Pancreas (tissue), 10 donors: ENCODE data around the gene AHCTF1. TPM values are rescaled to one million over a fixed set of nuclear protein-coding genes. Genes with fewer than 3 reads are reported as not detected.
"Not testable (repeated sequence)": the region's sequence is repeated elsewhere in the genome, so short reads cannot be mapped to it uniquely, and the experiment has no call there.

Experiments
- ATAC-seq, 4 donors: fragments of 200-7000 bp; cut with Tn5 transposase; one replicate each; pipeline versions ENCODE4 v1.8.0 to v1.9.1; 2020; ENCODE audit warnings: mild to moderate bottlenecking in 4 of 4, moderate library complexity in 4 of 4
- DNase-seq, 6 donors: peaks; one replicate each; pipeline ENCODE4 v3.0.0-alpha.2; 2020
- FAIRE-seq: peaks from 2 replicates; lab custom pipeline; 2012; peaks lifted over from hg19 to GRCh38; lab: Jason Lieb, UNC
- H3K27ac ChIP-seq, 4 donors: fragments of 200-600 bp; sonication (generic); 1 replicate in 3 of 4; 2 replicates in 1 of 4; pipeline versions ENCODE4 v1.5.0 to v1.8.0; 2020
- H3K27me3 ChIP-seq, 4 donors: fragments of 200-600 bp; one replicate each; pipeline ENCODE4 v1.8.0; 2021
- H3K36me3 ChIP-seq, 3 donors: fragments of 200-600 bp; sonication (generic) in 1 of 3; one replicate each; pipeline versions ENCODE4 v1.5.0 to v1.8.0; 2020 to 2021
- H3K4me1 ChIP-seq, 3 donors: fragments of 200-600 bp; one replicate each; pipeline ENCODE4 v1.8.0; 2021
- H3K4me3 ChIP-seq, 4 donors: fragments of 200-600 bp; sonication (generic) in 2 of 4; one replicate each; pipeline versions ENCODE4 v1.5.0 to v1.8.0; 2020 to 2021
- H3K9me3 ChIP-seq, 4 donors: fragments of 200-600 bp; one replicate each; pipeline ENCODE4 v1.8.0; 2021
- CTCF ChIP-seq, 4 donors: fragments of 200-600 bp; sonication (generic) in 3 of 4; IDR thresholded peaks; one replicate each; pipeline versions ENCODE4 v1.5.0 to v1.8.0; 2021; ENCODE audit warnings: antibody characterized with exemption in 4 of 4
- WGBS, 2 donors: extraction: QIAGEN DNeasy Blood & Tissue Kit; methylation state at CpG; one replicate each; pipeline ENCODE4 v1.1.7; 2013; 5-methylcytosine and 5-hydroxymethylcytosine counted together
- intact Hi-C, 3 donors: fragments of 100-400 bp; cut with DNase I; formaldehyde crosslinking; loops; one replicate each; pipeline versions ENCODE4 v1.11.1 to v1.14.2; 2022
- polyA plus RNA-seq, 2 donors: library from polyadenylated mRNA; stranded (reverse); fragments of 200-250 nt; gene quantifications; one replicate each; pipeline ENCODE4 v1.2.3, GENCODE V29; 2013
- total RNA-seq, 6 donors: library from RNA; stranded (reverse); fragmentation: NEBNext Ultra II Directional in 4 of 6; extraction: Animal tissue kit (Norgen Biotek cat#: 25700) in 4 of 6; gene quantifications; one replicate each; pipeline versions ENCODE4 v1.2.1 to v1.2.4, GENCODE V29; 2021 to 2023
- donor health status: healthy with polysubstance abuse.
- donor health status: DM: no; HTN: no; CAD: no; lungs with moderate emphysema.
- donor health status: DM: no; HTN: no; CAD: no.
- donor health status: control.
- donor health status: control.
- donor health status: Bipolar disorder and iron deficiency.
- donor health status: DM: yes; HTN: yes; CAD: no.
- donor health status: DM: no; HTN: no; CAD: no.
- donor health status: DM: no; HTN: no; CAD: no.
- donor health status: DM: yes; HTN: yes; CAD: no.

Gene AHCTF1
- total and polyA plus RNA-seq, 8 donors: 4.8 to 14.6 (median 11.5) TPM

- H3K9me3 ChIP-seq: no peaks in the 10 kb centered on the region
- peaks cover 2 to 50% (median 26%) of the 10 kb centered on the region in 3 donors for H3K36me3 ChIP-seq
- intact Hi-C loops: no loop called here
- no peak overlapping the region for H3K27ac ChIP-seq
- FAIRE-seq: no peak
- H3K4me1 ChIP-seq: no peaks in the 10 kb centered on the region
- no peaks in the 10 kb centered on the region for H3K27me3 ChIP-seq
- ATAC-seq: no peak
- WGBS, 2 donors: 97 to 100% methylated on average over 2 of the region's 2 CpGs
- no peak for TF ChIP-seq CTCF (IDR thresholded peaks at IDR 0.05)
- H3K4me3 ChIP-seq: no peak overlapping the region
- DNase-seq: no peak
These were observed 43.2 kb downstream of the AHCTF1 start for GRCh38 chr1:246888522-246888921.

DNA sequence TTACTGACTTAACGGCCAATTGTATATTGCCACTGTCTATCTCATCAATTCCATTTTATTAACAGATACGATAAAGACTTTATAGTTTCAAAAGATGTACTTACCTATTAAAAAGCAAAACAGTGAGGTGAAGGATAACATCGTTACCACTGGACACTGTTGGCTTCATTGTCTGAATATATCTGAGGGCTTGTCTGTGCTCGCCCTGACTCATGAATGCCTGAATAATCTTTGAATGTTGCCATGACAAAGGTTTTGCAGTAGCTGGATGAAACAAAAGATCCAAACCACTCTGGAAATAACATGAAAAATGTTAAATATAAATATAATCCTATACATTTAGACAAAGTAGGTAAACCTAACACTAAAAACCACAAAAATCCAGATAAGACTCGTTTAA is 46.4 kb downstream of the AHCTF1 start:
- H3K36me3 ChIP-seq: peaks cover 2 to 39% (median 21%) of the 10 kb centered on the region in 3 donors
- DNase-seq, intact Hi-C loops, H3K4me3 ChIP-seq, ATAC-seq, H3K27me3 ChIP-seq, H3K9me3 ChIP-seq, H3K4me1 ChIP-seq, H3K27ac ChIP-seq, FAIRE-seq: not testable (repeated sequence)
- WGBS, 2 donors: 96 to 97% methylated on average over 4 to 5 of the region's 5 CpGs

- 97 to 98% methylated on average over 4 of the region's 4 CpGs for WGBS, 2 donors
- no peak overlapping the region for H3K27ac ChIP-seq
- H3K36me3 ChIP-seq: peaks cover 0 to 7% (median 0%) of the 10 kb centered on the region in 3 donors
- H3K4me1 ChIP-seq: no peaks in the 10 kb centered on the region
- H3K9me3 ChIP-seq: no peaks in the 10 kb centered on the region
- no peak overlapping the region for H3K4me3 ChIP-seq
- ATAC-seq: no peak
- TF ChIP-seq CTCF (IDR thresholded peaks at IDR 0.05): no peak
- no peak for FAIRE-seq
- no peak for DNase-seq
- no peaks in the 10 kb centered on the region for H3K27me3 ChIP-seq
- intact Hi-C loops: no loop called here
These were observed 53.2 kb downstream of the AHCTF1 start for GRCh38 chr1:246878551-246878950.

- H3K27ac ChIP-seq: no peak overlapping the region
- no peak for TF ChIP-seq CTCF (IDR thresholded peaks at IDR 0.05)
- no peak for ATAC-seq
- no peak overlapping the region for H3K4me3 ChIP-seq
- peaks cover 0 to 10% (median 5%) of the 10 kb centered on the region in 3 donors for H3K36me3 ChIP-seq
- no peak for DNase-seq
- WGBS, 2 donors: 98 to 99% methylated on average over 3 of the region's 3 CpGs
- H3K4me1 ChIP-seq: no peaks in the 10 kb centered on the region
- no peaks in the 10 kb centered on the region for H3K27me3 ChIP-seq
- no peak for FAIRE-seq
- intact Hi-C loops: no loop called here
- H3K9me3 ChIP-seq: no peaks in the 10 kb centered on the region
These were observed 55.3 kb downstream of the AHCTF1 start for GRCh38 chr1:246876431-246876830.

DNA sequence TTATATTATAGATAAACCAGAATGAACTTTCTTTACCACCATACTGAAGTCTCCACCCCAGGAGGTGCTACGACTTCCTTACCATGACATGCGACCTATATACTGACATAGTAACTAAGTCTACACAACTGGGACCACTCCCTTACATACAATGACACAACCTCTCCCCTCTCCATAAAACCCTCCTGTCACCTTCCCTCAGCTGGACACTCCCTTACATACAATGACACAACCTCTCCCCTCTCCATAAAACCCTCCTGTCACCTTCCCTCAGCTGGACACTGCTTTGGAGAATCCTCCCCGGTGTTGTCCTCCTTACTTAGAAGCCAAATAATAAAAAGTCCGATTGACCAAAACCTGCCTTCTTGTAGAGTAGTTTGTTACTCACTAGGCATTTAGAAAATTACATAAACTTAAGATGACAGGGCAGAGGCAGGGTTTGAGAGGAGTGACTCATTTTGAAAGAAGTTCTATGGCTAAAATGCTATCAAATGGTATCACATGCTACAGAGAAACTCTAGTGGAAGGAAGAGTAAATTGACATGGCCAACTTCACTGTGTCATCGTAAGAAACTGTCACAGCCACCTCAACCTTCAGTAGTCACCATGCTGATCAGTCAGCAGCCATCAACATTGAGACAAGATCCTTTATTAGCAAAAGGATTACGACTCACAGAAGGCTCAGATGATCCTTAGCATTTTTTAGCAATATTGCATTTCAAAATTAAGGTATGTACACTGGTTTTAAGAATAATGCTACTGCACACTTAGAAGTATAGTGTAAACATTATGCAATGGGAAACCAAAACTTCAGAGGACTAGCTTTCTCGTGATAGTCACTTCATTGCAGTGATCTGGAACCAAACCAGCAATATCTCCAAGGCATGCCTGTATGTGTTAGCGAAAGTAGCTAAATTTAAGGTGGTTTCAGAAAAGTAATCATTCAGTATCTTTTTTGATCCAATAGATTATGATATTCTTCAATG is 56.4 kb downstream of the AHCTF1 start:
- Histone ChIP-seq H3K9me3 (no peaks in the 10 kb centered on the region), H3K4me1 (no peaks in the 10 kb centered on the region), H3K27me3 (no peaks in the 10 kb centered on the region), H3K36me3 (peaks cover 0 to 12% (median 5%) of the 10 kb centered on the region in 3 donors), H3K4me3 (no peak overlapping the region), H3K27ac (no peak overlapping the region)
- FAIRE-seq (no peak), ATAC-seq (no peak), DNase-seq (no peak)
- intact Hi-C loops: no loop called here
- 94 to 95% methylated on average over 8 of the region's 8 CpGs for WGBS, 2 donors
- TF ChIP-seq CTCF (IDR thresholded peaks at IDR 0.05): no peak
